H54 (cell line): Measurements from ENCODE around the gene NPAS2.
A peak's percentile ranks its signal among the peaks of the same experiment; 100 is the strongest.

Experiments
- DNase-seq: peaks from one replicate; pipeline ENCODE4 v3.0.0; 2011; ENCODE audit warnings: low spot score, mixed read lengths; ENCODE audit not compliant: insufficient read length
- FAIRE-seq: peaks from 3 replicates; lab custom pipeline; 2011; peaks lifted over from hg19 to GRCh38; lab: Jason Lieb, UNC
- POLR2A ChIP-seq: IDR thresholded peaks from 2 replicates; pipeline ENCODE4 v1.6.1; 2011; ENCODE audit warnings: low read depth, mild to moderate bottlenecking, low read length

Gene NPAS2

GRCh38 chr2:100898035-100898665 is 78.2 kb downstream of the NPAS2 start:
- no peak for DNase-seq
- no peak for FAIRE-seq
- no peak for TF ChIP-seq POLR2A

DNA sequence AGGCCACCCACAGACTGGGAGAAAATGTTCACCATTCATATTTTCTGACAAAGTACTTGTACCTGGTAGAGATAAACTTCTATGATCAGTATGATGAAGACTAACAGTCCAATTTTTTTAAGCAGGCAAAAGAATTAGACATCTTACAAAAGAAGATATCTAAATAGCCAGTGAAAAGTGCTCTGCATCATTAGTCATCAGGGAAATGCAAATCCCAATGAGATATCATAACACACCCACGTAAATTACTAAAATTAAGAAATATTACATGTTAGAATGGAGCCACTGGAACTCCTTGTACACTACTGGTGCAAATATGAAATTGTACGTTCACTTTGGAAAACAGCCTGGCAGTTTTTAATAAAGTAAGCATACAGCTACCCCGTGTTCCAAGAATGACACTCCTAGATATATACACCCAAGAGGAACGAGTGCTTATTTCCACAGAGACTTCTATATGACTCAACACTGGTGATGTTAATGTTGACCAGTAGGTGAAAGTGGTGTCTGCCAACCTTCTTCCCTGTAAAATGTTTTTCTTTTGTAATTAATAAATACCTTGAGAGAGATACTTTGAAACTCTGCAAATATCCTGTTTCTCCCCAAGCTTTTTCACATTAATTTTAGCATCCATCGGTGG is 80.3 kb downstream of the NPAS2 start:
- no peak for FAIRE-seq
- no peak for TF ChIP-seq POLR2A
- no peak for DNase-seq

- peak; percentile 94 for DNase-seq
- no peak for TF ChIP-seq POLR2A
- peak; percentile 94 for FAIRE-seq
Measured at GRCh38 chr2:100902817-100903405, 83.0 kb downstream of the NPAS2 start.

- no peak for TF ChIP-seq POLR2A
- FAIRE-seq: no peak
- DNase-seq: no peak
Measured at GRCh38 chr2:100903534-100904258, 83.8 kb downstream of the NPAS2 start.

DNA sequence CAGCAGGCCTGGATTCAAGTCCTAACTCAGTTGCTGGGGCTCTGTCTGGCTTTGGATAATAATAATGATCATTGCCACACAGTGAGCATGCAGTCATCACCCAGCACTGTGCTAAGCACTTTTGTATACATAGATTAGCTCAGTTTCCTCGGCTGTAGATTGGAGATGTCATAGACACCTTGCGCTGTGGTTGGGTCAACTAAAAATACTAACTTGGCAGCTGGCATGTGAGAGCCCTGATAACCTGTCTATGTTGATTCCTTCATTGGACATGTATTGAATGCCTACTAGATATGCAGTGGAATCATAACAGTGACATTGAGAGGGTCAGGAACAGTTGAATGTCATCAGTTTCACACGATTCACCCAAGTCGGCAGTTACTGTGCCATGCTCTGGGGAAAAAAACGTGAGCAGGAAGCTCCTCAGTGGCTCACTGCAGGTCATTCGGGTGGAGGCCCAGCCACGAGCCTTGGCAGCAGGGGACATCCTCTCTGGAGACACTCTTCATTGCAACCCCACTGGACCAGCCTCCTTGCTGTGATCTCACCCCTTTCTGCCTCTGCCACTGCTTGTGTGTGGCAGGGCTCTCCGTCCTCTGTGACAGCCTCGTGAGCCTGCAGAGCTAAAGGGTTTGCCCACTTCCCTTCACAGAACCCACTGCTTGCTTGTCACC is 85.3 kb downstream of the NPAS2 start:
- DNase-seq (no peak), FAIRE-seq (no peak)
- no peak for TF ChIP-seq POLR2A

- TF ChIP-seq POLR2A: no peak
- DNase-seq: no peak
- FAIRE-seq: no peak
Measured at GRCh38 chr2:100906131-100906530, 86.2 kb downstream of the NPAS2 start.

DNA sequence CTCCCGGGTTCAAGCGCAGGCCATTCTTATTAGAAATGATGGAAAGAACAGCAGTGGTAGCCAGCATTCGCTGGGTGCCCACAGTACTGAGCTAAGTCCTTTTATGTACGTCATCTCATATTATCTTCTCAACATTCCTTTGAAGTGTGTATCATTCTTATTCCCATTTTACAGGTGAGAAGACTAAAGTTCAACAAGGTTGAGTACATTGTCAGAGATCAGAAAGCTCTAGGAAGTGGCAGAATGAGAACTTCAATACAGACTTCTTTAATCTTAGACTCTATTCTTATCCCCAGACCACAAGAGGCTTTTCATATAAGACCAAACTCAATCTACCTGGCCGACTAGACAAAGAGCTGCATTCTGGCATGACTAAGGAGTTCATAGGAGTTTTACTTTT is 86.7 kb downstream of the NPAS2 start:
- no peak for TF ChIP-seq POLR2A
- FAIRE-seq (no peak), DNase-seq (no peak)

- no peak for TF ChIP-seq POLR2A
- FAIRE-seq: no peak
Measured at GRCh38 chr2:100907832-100908231, 87.9 kb downstream of the NPAS2 start.

GRCh38 chr2:100909534-100910081 is 89.7 kb downstream of the NPAS2 start:
- FAIRE-seq (no peak), DNase-seq (no peak)
- no peak for TF ChIP-seq POLR2A

More at GRCh38 chr2:100907832-100908231, 87.9 kb downstream of the NPAS2 start:
- DNase-seq: no peak

DNA sequence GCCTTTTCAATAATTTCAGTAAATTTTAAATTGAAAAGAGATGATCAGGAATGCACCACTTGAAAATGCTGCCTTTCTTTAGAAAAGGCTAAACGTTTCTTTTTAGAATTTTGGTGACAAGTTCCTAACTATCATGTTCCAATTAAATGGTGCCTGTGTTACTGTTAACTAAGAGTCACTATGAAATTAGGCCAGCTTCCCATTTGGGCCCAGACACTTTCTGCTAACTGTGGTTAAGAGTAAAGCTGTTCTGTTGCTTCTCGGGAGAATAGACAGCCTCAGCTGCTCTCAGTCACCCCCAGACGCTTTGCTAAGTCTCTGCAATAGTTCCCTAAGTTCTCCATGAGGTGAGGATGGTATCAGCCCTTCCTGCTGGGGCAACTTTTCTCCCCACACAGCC is 90.2 kb downstream of the NPAS2 start:
- no peak for TF ChIP-seq POLR2A
- DNase-seq (no peak), FAIRE-seq (no peak)

DNA sequence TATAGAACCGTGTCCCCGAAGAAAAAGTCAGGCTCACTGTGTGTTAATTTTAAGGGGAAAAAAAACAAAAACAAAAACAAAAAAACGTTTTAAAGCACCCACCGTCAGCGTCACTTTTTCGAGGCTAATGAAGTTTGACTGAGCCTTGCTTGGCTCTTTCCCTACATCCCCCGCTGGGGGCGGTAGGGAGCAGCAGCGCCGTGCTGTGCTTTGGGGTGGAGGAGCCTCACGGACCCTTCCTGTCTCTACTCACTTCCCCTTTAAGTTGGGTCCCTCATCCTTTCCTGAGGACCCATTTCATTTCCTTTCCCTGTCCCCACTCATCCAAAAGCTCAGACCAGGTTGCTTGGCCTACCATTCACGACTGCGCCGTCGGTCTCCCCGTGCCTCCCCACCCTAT is 99.4 kb downstream of the NPAS2 start:
- DNase-seq (no peak), FAIRE-seq (no peak)
- no peak for TF ChIP-seq POLR2A

- no peak for DNase-seq
- FAIRE-seq: no peak
- TF ChIP-seq POLR2A: no peak
Measured at GRCh38 chr2:100921685-100922161, 101.8 kb downstream of the NPAS2 start.

DNA sequence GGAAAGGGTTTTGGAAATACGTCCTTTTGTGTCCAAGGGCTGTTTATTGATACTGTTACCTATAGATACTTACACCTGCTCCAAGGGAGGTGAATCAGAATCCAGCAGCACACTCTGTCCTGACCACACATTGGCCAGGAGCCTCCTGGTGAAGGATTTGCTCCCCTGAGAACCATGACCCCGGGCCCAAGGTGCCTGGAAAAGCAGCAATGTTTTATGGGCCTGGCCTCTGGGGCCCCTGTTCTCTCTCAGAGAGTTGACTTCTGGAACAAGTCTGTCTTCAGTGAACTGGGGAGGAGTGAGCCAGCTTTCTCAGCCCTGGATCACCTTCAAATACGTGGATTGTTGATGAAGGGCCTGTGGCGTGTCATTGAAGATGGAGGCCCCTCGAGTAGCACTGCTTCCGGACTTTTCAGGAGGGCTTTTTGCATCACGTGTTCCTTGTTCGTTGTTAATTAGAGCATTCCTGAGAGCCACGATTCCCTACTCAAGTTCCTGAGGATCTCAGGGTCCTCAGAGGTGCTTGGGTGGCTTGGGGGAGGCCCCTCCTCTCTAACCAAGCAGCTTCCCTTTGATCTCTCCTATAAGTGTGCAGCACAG is 103.6 kb downstream of the NPAS2 start:
- FAIRE-seq (no peak), DNase-seq (no peak)
- no peak for TF ChIP-seq POLR2A
